ENCODE data around the gene GABARAP. TPM values are rescaled to one million over a fixed set of nuclear protein-coding genes. Genes with fewer than 3 reads are reported as not detected.

GABARAP gene
- total RNA-seq, 2 donors from 2014 or later: 197 to 277 TPM

GRCh38 chr17:7226721-7227710 is 15.2 kb downstream of the GABARAP start:
- H3K27me3 Mint-ChIP-seq: no peaks in the 10 kb centered on the region
- no peak overlapping the region for H3K27ac Mint-ChIP-seq
- H3K9me3 Mint-ChIP-seq: no peaks in the 10 kb centered on the region
- H3K4me1 Mint-ChIP-seq (ENCODE audit: low read depth in 2 of 2): peaks cover 3 to 12% of the 10 kb centered on the region in 2 donors
- no peak overlapping the region for H3K4me3 Mint-ChIP-seq
- DNase-seq (ENCODE audit: low spot score) (no peak), ATAC-seq (no peak)
- H3K36me3 Mint-ChIP-seq: peaks cover 6% of the 10 kb centered on the region

DNA sequence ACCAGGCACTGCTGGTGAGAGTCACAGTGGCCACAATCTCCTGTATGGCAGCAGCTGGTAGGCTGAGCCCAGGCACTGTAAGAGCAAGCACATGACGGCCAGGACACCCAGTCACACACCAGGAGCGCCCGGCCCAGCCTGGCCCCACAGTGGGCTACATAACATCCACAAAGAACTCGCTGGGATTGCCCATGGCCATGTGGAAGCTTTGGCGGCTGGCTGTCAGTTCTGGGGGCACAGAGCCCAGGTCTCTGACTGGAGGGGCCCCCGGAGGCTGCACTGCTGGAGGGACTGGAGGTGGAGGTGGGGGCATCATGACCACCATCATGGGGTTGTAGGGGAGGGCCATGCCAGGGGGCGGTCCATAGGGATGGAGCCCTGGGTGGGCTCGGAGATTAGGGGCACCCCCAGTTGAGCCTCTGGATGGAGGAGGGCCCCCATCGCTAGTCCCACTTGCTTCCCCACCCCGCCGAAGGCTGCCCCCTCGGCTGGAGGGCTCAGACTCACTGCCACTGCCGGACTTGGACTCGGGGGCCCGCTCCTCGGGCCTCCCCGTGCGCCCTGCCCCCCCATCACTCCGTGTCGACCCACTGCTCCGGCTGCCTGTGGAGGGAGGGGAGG is 16.4 kb downstream of the GABARAP start:
- Mint-ChIP-seq H3K27me3 (no peaks in the 10 kb centered on the region), H3K27ac (no peak overlapping the region), H3K9me3 (no peaks in the 10 kb centered on the region), H3K36me3 (peaks cover 4% of the 10 kb centered on the region), H3K4me1 (ENCODE audit: low read depth in 2 of 2) (peaks cover 8 to 19% of the 10 kb centered on the region in 2 donors), H3K4me3 (no peak overlapping the region)
- no peak for DNase-seq (ENCODE audit: low spot score)
- peak in 1 of 2 donors; percentile 5 for ATAC-seq

DNA sequence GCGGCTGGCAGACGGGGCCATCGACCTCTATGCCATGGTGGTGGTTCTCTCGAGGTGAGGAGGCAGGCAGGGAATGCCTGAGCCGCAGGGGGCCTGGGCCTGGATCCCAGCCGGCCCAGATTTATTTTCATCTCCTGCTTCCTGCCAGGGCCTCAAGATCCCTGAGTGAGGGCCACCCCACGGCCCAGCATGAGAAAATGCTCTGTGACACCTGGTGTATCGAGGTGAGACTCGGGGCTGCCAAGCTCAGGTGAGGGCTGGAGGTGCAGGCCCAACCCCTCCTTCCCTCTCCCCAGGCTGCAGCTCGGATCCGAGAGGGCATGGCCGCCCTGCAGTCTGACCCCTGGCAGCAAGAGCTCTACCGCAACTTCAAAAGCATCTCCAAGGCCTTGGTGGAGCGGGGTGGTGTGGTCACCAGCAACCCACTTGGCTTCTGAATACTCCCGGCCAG is 17.6 kb downstream of the GABARAP start:
- Mint-ChIP-seq H3K9me3 (no peaks in the 10 kb centered on the region), H3K4me1 (ENCODE audit: low read depth in 2 of 2) (peaks cover 15 to 26% of the 10 kb centered on the region in 2 donors), H3K27ac (no peak overlapping the region), H3K27me3 (no peaks in the 10 kb centered on the region), H3K4me3 (no peak overlapping the region), H3K36me3 (peaks cover 4% of the 10 kb centered on the region)
- no peak for DNase-seq (ENCODE audit: low spot score)
- ATAC-seq: no peak

DNA sequence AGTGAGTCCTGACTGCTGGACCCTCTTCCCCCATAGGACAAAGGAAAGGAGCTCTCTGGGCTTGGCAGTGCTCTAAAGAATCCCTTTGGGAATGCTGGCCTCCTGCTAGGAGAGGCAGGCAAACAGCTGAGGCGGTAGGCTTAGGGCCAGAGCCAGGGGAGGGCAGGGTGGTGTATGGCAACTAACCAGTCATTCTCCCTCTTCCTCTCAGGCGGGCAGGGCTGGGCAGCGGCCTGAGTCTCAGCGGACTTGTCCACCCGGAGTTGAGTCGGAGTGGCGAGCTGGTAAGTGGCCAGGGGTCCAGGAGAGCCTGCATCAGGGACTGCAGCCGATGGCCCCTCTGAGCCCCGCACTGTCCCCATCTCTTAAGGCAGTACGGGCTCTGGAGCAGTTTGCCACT is 18.1 kb downstream of the GABARAP start:
- DNase-seq (ENCODE audit: low spot score) (no peak), ATAC-seq (no peak)
- peaks cover 4% of the 10 kb centered on the region for H3K36me3 Mint-ChIP-seq
- no peaks in the 10 kb centered on the region for H3K9me3 Mint-ChIP-seq
- peaks cover 21 to 32% of the 10 kb centered on the region in 2 donors for H3K4me1 Mint-ChIP-seq (ENCODE audit: low read depth in 2 of 2)
- H3K4me3 Mint-ChIP-seq: no peak overlapping the region
- H3K27ac Mint-ChIP-seq: no peak overlapping the region
- no peaks in the 10 kb centered on the region for H3K27me3 Mint-ChIP-seq

DNA sequence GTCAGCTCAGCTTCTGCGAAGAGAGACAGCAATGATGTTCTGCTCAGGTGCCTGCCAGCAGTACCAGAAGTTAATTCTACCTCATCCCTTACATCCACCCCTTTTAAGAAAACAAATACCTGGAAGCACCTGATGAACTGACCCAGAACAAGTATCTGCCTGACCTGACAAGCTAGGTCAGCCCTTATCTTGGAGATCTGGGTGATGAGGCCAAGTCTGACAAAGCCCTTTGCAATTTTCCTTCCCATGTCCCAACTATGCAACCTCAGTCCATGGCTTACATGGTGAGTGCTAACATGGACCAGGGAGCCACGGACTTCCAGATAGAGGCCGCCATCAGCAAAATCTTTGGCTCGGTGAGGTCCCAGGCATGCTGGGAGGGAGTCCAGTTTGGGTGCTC is 18.9 kb downstream of the GABARAP start:
- Mint-ChIP-seq H3K9me3 (no peaks in the 10 kb centered on the region), H3K4me3 (no peak overlapping the region), H3K4me1 (ENCODE audit: low read depth in 2 of 2) (peaks cover 28 to 36% of the 10 kb centered on the region in 2 donors), H3K27ac (no peak overlapping the region), H3K27me3 (no peaks in the 10 kb centered on the region), H3K36me3 (peaks cover 4% of the 10 kb centered on the region)
- DNase-seq (ENCODE audit: low spot score): no peak
- no peak for ATAC-seq

DNA sequence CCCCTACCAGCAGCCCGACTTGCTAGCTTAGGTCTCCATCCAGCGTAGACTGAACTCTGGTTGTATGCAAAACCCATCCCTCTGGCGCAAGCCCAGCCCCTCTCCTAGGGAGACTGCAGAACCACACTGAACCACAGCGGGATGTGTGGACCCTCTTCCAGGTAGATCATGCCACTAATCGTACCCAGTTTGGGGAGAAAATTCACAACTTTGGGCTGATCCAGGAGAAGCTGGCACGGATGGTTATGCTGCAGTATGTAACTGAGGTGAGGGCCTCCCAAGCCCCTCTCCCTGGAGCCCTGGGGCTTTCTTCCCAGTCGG is 19.3 kb downstream of the GABARAP start:
- Mint-ChIP-seq H3K27me3 (no peaks in the 10 kb centered on the region), H3K27ac (no peak overlapping the region), H3K4me3 (no peak overlapping the region), H3K4me1 (ENCODE audit: low read depth in 2 of 2) (peaks cover 28 to 36% of the 10 kb centered on the region in 2 donors), H3K9me3 (no peaks in the 10 kb centered on the region), H3K36me3 (peaks cover under 1% of the 10 kb centered on the region)
- DNase-seq (ENCODE audit: low spot score) (no peak), ATAC-seq (no peak)

DNA sequence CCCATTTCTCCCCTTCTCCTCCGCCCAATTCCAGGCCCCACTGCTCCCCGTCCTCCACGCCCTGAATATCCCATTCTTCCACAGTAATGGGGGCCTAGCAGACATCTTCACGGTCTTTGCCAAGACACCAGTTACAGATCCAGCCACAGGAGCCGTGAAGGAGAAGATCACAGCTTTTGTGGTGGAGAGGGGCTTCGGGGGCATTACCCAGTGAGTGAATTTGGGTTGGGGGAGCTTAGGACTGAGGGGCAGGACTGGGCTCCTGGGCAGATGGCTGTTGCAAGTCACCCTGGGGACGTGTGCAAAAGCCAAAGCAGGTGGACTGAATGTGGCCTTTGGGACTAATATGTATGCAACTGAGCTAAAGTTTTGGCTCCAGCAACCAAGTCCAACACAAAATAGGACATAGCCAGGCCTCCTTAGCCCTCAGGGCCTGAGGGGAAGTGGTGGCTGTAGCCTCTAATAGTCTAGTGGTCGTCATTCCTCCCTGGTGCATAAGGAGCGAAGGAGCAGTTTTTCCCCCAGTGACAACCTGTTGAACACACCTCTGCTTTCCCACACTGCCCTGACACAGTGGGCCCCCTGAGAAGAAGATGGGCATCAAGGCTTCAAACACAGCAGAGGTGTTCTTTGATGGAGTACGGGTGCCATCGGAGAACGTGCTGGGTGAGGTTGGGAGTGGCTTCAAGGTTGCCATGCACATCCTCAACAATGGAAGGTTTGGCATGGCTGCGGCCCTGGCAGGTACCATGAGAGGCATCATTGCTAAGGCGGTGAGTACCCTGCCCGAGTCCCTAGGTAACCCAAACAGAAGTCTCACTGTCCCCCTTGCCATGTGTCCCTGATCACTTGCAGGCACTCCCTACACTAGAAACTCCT is 19.9 kb downstream of the GABARAP start:
- no peaks in the 10 kb centered on the region for H3K27me3 Mint-ChIP-seq
- peak overlapping the region; percentile 93 for H3K4me3 Mint-ChIP-seq
- H3K9me3 Mint-ChIP-seq: no peaks in the 10 kb centered on the region
- peaks cover 28 to 36% of the 10 kb centered on the region in 2 donors for H3K4me1 Mint-ChIP-seq (ENCODE audit: low read depth in 2 of 2)
- no peak overlapping the region for H3K27ac Mint-ChIP-seq
- DNase-seq (ENCODE audit: low spot score) (no peak), ATAC-seq (no peak)
- H3K36me3 Mint-ChIP-seq: no peaks in the 10 kb centered on the region

DNA sequence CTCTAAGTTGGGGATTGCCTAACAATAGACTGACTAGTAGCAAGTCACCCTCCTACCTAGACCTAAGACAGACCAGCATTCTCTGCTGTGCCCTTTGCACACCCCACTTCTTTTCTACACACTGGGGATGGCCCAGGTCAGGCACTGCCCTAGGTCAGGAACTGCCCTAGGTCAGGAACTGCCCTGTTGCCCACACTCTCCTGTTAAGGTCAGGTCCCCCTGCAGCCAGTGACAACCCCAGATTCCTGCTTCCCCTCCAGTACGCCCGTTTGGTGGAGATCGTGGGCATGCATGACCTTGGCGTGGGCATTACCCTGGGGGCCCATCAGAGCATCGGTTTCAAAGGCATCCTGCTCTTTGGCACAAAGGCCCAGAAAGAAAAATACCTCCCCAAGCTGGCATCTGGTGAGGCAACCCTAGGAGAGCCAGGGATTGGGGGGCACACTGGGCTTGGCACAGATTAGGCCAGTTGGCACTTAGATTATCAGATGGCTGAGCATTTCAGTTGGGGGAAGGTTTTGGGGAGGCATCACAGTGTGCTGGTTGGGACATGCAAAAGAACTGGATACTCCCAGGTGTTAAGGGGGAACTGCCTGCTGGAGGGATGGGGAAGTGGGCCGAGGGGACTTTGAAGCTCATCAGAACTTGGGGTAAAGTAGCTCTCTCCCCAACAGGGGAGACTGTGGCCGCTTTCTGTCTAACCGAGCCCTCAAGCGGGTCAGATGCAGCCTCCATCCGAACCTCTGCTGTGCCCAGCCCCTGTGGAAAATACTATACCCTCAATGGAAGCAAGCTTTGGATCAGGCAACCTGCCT is 20.8 kb downstream of the GABARAP start:
- Mint-ChIP-seq H3K4me1 (ENCODE audit: low read depth in 2 of 2) (peaks cover 29 to 39% of the 10 kb centered on the region in 2 donors), H3K9me3 (no peaks in the 10 kb centered on the region), H3K4me3 (peak overlapping the region; percentile 93), H3K27ac (peak overlapping the region; percentile 98), H3K27me3 (no peaks in the 10 kb centered on the region), H3K36me3 (no peaks in the 10 kb centered on the region)
- DNase-seq (ENCODE audit: low spot score) (no peak), ATAC-seq (no peak)

- no peaks in the 10 kb centered on the region for H3K36me3 Mint-ChIP-seq
- peak overlapping the region; percentile 98 for H3K27ac Mint-ChIP-seq
- ATAC-seq: peak in 1 of 2 donors; percentile 37
Measured at GRCh38 chr17:7220593-7221277, 21.5 kb downstream of the GABARAP start.

DNA sequence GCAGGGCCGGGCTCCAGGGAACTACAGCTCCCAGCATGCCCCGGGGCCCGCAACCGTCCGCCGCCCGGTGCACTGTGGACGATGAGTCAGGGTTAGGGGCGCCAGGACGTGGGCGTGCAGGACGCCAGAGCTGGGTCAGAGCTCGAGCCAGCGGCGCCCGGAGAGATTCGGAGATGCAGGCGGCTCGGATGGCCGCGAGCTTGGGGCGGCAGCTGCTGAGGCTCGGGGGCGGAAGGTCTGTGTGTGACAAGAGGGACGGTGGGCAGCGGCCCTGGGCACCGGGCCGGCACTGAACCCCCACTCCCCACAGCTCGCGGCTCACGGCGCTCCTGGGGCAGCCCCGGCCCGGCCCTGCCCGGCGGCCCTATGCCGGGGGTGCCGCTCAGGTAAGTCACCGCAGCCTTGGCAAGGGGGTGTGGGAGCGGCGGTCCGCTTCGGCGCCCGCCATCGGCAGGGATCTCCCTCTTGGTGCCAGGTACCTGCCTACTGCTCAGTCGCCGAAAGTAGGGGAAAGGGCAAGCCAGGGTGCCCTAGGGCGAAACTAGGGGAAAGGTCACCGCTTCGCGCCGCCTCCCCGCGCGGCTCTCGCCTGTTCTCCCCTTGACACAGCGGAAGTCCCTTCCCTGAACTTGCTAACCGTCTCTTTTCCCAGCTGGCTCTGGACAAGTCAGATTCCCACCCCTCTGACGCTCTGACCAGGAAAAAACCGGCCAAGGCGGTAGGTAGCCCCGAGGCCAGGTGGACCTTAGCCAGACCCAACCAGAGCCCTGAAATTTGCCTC is 22.2 kb downstream of the GABARAP start, which contains the start of the genes ACADVL and DLG4:
Gene ACADVL, plus strand, starts transcription at position 127 of the 781 bp plus-strand sequence. Its CDS starts 47 bp downstream, at position 174.
Gene DLG4, minus strand, starts transcription at position 25 of the 781 bp plus-strand sequence.
- Mint-ChIP-seq H3K27me3 (no peaks in the 10 kb centered on the region), H3K4me3 (peak within 1 kb of the TSS; percentile 93), H3K4me1 (ENCODE audit: low read depth in 2 of 2) (peaks cover 40 to 47% of the 10 kb centered on the region in 2 donors), H3K9me3 (no peaks in the 10 kb centered on the region), H3K36me3 (no peaks in the 10 kb centered on the region), H3K27ac (peak within 1 kb of the TSS; percentile 98)
- ATAC-seq: peak; percentile 94 to 95
- peak; percentile 90 for DNase-seq (ENCODE audit: low spot score)

More at GRCh38 chr17:7220593-7221277, 21.5 kb downstream of the GABARAP start:
- DNase-seq (ENCODE audit: low spot score): no peak
- no peaks in the 10 kb centered on the region for H3K27me3 Mint-ChIP-seq
- peak overlapping the region; percentile 93 for H3K4me3 Mint-ChIP-seq
- peaks cover 37 to 46% of the 10 kb centered on the region in 2 donors for H3K4me1 Mint-ChIP-seq (ENCODE audit: low read depth in 2 of 2)
- H3K9me3 Mint-ChIP-seq: no peaks in the 10 kb centered on the region

GRCh38 chr17:7219229-7219811 is 22.9 kb downstream of the GABARAP start:
- Mint-ChIP-seq H3K4me1 (ENCODE audit: low read depth in 2 of 2) (peaks cover 46 to 54% of the 10 kb centered on the region in 2 donors), H3K9me3 (no peaks in the 10 kb centered on the region), H3K36me3 (no peaks in the 10 kb centered on the region), H3K27ac (peak overlapping the region; percentile 98), H3K4me3 (peak overlapping the region; percentile 93), H3K27me3 (no peaks in the 10 kb centered on the region)
- DNase-seq (ENCODE audit: low spot score): no peak
- no peak for ATAC-seq
